GM19025 (cell line): ENCODE data around the gene KCTD19.

Experiments
- ATAC-seq: cut with Tn5 transposase; IDR thresholded peaks from one replicate; pipeline ENCODE4 v1.9.1; 2021; ENCODE audit warnings: mild to moderate bottlenecking, low read depth, moderate library complexity; ENCODE audit not compliant: unreplicated experiment

The KCTD19 gene

DNA sequence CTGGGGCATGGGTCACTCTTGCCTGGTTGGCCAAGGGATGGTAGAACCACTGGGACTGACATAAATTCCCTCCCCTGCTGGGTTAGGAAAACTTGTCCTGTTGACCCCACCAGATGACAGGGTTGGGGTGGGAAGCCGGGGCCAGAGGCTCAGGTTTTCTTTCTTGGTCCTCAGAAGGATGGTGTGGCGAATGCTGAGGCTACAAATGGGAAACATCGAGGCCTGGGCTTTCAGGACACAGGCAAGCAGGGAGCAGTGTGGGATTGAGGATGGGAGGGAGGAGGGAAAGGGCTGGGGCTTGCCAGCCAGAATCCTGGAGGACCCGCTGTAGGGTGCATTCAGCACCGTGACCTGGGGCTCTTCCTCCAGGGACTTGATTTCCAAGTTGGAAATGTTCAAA, 61.7 kb downstream of the KCTD19 start:
- ATAC-seq, result no peak

DNA sequence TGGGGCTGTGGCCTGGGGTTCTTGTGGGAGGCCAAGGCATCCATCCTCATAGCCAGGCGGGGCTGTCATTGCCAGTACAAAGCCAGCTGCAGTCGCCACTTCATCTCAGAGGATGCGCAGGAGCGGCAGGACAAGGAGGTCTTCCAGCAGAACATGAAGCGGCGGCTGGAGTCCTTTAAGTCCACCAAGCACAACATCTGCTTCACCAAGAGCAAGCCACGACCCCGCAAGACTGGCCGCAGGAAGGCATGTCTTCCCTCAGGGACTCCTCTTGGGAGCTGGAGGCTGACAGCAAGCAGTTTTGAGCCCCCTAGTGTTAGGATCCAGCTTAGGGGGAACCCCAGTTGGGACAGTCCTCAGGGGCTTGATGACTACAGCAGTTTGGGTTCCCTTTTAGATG, 62.3 kb downstream of the KCTD19 start:
- ATAC-seq, result no peak

GRCh38 chr16:67263201-67263600, 63.3 kb downstream of the KCTD19 start:
- no peak for ATAC-seq

DNA sequence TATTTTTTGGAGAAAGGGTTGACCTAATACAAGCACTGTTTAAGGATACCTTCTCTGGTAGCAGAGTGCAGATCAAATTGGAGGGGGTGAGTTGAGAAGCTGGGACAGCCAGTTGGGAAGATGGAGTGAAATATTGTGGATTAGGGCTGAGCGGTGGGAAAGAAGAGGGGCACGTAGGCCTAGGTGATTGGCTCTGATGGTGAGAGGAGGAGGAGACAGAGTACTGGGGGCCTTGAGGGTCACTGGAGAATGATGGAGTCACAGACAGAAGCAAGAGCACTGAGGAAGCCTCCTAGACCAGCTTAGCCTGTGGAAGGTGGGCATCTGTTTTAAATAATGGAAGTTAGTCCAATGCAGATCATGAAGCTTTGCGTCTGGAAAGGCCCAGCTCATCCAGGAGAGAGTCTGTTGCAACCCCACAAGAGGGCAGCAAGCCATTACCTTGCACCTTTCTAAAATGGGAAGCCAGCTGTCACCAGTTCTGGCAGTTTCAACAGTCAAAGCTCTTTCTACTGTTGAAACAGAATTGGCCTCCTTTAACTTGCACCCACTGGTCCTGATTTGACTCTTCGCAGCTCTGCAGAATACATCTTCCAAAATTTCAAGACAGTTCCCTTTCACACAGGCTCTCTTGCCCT, 66.0 kb downstream of the KCTD19 start:
- no peak for ATAC-seq

GRCh38 chr16:67259705-67260104, 66.8 kb downstream of the KCTD19 start:
- no peak for ATAC-seq

DNA sequence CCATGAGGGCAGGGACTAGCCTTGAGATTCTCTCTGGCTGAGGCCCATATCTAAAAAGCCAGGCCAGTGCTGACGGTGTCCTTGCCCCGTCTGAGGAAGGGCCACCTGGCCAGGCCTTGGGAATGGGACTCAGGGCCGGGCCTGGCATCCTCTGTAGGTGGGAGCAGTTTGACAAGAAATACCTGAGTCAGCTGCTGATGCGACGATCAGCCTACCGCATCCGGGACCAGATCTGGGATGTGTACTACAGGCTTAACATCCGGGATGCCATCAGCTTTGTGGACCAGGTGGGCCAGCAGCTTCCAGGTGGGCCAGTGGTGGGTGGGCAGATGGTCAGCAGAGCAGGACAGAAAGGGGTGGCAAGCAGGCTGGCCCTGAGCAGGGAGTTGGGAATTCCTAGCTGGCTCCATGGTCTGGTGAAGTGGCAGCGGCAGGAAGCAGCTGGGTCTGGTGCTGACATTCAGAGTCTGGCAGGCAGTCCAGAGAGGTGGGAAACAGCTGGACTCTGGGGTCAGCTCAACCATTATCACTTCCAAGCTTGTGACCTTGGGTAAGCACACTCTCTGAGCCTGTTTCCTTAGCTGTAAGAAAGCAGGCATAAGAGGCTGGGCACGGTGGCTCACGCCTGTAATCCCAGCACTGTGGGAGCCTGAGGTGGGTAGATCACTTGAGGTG, 68.2 kb downstream of the KCTD19 start:
- no peak for ATAC-seq

DNA sequence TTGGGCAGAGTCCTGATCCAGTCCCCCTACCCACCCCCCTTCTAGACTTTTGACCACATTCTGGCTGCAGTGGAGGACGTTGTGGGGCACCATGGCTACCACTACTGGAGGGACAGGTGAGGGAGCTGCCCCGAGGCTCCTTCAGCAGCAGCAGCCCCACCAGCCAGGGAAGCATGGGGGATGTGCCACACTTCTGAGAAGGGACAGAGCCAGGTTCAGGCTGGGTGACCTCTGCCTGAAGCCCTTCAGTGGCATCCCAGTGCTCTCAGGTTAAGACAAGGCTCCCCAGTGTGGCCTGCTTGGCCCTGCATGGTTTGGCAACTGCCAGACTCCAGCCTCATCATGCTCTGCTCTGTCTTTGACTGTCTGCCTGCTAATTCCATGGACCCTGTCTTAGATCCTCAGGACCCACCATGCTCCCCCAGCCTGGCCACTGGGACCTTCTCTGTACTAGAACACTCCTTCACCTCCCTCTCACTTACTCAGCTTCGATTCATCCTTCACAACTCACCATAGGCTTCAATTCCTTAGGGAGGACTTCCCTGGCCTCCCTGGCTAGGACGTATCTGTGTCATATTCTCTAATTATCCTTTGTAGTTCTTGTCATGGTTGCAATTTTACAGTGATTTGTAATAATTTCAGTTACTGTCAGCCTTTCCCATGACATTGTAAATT, 68.9 kb downstream of the KCTD19 start:
- no peak for ATAC-seq

DNA sequence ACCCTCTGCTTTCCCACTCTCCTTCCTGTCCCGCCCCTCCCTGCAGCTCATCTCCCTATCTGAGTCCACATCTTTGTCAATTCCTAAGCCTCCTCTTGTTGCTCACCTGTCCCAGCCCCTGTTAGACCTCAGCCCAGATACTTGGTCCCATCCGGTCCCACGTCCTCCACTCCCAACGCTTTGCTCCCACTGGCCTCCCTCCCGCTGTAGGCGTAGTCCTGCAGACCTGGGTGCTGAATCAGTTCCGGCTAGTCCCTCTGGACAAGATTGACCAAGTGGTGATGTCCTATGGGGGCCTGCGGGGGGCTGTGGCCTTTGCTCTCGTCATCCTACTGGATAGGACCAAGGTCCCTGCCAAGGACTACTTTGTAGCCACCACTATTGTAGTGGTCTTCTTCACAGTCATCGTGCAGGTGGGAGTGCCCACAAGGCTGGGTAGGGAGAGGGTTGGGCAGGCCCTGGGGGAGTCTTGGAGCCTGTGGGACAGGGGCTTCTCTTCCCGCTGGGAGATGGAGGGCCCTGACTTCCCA, 69.8 kb downstream of the KCTD19 start:
- ATAC-seq, result no peak

GRCh38 chr16:67255553-67256221, 70.9 kb downstream of the KCTD19 start:
- ATAC-seq, result no peak

DNA sequence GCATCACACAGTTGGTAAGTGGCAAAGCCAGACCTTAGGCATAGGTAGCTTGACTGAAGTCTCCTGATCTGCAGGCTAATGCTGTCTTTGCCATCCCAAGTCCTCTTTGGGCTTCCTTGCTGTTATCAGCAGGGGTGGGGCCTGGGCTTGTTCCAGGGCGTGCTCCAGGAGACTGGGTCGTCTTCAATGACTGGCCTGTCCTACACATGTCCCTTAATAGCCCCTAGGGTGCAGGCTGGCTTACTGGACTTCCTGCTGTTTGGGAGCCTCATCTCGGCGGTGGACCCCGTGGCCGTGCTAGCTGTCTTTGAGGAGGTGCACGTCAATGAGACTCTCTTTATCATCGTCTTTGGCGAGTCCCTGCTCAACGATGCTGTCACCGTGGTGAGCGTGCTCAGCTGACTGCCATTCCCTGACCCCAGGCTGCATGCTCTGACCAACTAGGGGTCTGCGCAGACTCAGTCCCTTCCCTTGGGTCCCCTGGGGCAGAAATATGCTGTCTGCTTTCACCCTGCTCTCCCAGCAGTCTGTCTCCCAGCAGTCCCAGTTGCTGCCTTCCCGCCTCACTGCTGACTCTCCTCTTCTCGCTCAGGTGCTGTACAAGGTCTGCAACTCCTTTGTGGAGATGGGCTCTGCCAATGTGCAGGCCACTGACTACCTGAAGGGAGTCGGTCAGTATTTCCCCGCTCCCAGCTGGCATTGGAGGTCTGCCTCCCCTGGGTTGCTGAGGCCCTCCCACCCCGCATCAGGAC, 71.6 kb downstream of the KCTD19 start:
- ATAC-seq, result no peak

- ATAC-seq, result no peak
Measured at GRCh38 chr16:67252609-67253497, 73.7 kb downstream of the KCTD19 start.

DNA sequence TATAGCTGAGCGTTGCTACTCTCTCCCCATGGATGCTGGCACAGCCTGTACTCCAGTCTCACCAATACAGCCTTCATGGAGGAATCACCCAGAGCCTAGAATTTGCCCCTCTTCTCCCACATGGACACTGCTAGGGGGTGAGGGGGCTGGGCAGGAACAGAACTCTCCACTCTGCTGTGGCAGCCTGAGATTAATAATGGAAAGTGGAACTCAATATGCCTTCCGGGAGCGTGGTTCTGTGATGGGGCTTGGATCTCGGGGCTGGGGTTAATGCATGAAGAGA, 76.6 kb downstream of the KCTD19 start:
- ATAC-seq, result no peak

GRCh38 chr16:67249178-67250044, 77.1 kb downstream of the KCTD19 start:
- ATAC-seq, result no peak

DNA sequence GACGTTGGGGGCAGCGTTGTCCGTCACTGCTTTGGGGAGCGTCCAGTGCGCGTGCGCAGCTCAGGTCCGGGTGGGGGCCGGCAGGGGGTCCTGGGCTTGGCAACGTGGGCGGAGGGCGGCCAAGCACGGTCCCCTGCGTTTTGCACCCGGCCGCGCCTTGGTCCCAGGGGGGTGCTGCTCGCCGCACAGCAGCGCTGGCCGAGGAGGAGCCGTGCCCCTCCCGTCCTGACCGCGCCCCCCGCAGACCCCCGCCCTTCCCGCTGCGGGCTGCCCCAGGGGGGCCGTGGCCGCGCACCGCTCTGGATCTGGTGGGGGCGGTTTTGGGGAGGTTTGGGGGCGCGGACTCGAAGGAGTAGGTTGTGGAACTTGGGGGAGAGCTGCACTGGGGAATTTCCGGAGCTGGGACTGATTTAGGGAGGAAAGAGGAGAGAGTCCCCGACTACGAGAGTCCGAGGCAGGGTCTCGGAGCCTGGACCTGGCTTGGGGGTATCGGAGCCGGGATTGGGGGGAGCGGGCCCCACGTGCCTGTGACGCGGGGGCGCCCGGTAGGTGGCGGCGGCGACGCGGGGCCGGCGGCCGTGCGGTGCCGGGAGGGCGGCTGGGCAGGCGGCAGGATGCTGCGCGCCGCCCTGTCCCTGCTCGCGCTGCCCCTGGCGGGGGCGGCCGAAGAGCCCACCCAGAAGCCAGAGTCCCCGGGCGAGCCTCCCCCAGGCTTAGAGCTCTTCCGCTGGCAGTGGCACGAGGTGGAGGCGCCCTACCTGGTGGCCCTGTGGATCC, 78.0 kb downstream of the KCTD19 start, which contains the start of gene SLC9A5:
SLC9A5 (plus strand) TSS at position 579 of the 777 bp plus-strand sequence; CDS start at position 615, 36 bp downstream.
- ATAC-seq, result no peak

DNA sequence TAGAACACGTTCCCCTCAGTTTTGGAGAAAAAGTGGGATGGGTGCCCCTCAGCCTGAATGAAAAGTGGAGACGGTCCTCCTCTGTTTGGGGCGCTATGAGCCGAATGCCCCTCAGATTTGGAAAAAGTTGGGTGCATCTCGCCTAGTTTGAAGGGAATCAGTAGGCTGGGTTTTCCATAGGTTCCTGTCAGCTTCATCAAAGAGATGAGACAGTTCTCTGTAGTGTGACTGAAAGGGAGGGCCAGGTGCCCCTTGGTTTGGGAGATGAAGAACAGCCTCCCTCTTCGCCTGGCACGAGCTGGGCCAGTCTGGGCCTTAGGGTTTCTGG, 78.5 kb downstream of the KCTD19 start:
- ATAC-seq, result no peak

- peak; percentile 41 for ATAC-seq
Measured at GRCh38 chr16:67247192-67248072, 79.1 kb downstream of the KCTD19 start, which contains the start of gene FHOD1. FHOD1 (minus strand) TSS chr16:67247481; CDS start chr16:67247410, 71 bp downstream.

DNA sequence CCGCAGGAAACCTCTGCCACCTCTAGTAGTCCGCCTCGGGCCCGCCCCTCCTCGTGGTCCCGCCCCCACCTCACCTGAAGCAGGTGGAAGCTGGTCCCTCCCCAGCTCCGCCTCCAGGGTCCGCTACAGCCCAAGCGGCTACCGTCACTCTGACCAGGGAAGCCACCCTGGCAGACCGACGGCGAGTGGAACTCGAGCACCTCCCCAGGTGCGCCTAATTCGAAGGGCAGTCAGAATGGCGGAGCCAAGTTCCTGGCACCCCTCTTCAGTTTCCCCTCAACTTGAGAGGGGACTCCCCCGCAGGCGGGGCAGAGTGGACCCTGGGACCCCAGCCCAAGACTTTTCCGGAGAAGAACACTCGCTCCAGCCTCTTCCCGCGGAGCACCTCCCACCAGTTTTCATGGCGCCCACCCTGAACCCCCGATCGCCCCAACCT, 79.8 kb downstream of the KCTD19 start:
- no peak for ATAC-seq
